ENCODE measurements around the gene GRK2. TPM values are rescaled to one million over a fixed set of nuclear protein-coding genes. Genes with fewer than 3 reads are reported as not detected.

Gene GRK2
- total RNA-seq, 1 donor from 2014 or later = 92.7 TPM

GRCh38 chr11:67250059-67251043, 15.9 kb upstream of the GRK2 start:
- H3K9me3 Mint-ChIP-seq (ENCODE audit: unreplicated experiment) = no peaks in the 10 kb centered on the region
- H3K36me3 Mint-ChIP-seq (ENCODE audit: low read depth, unreplicated experiment) = peaks cover 72% of the 10 kb centered on the region
- no peak for TF ChIP-seq CTCF (IDR thresholded peaks at IDR 0.05; ENCODE audit: unreplicated experiment)
- H3K27me3 Mint-ChIP-seq (ENCODE audit: unreplicated experiment) = peaks cover 6% of the 10 kb centered on the region
- peak overlapping the region; percentile 67 for H3K27ac Mint-ChIP-seq (ENCODE audit: unreplicated experiment)
- H3K4me3 Mint-ChIP-seq (ENCODE audit: unreplicated experiment) = peak overlapping the region; percentile 79
- DNase-seq (ENCODE audit: low spot score) = no peak
- H3K4me1 Mint-ChIP-seq (ENCODE audit: unreplicated experiment) = peaks cover 16% of the 10 kb centered on the region

- no peaks in the 10 kb centered on the region for H3K9me3 Mint-ChIP-seq (ENCODE audit: unreplicated experiment)
- H3K4me3 Mint-ChIP-seq (ENCODE audit: unreplicated experiment) = no peak overlapping the region
- peak overlapping the region; percentile 36 for H3K27ac Mint-ChIP-seq (ENCODE audit: unreplicated experiment)
- peaks cover 73% of the 10 kb centered on the region for H3K36me3 Mint-ChIP-seq (ENCODE audit: low read depth, unreplicated experiment)
- no peak for TF ChIP-seq CTCF (IDR thresholded peaks at IDR 0.05; ENCODE audit: unreplicated experiment)
- DNase-seq (ENCODE audit: low spot score) = no peak
- H3K27me3 Mint-ChIP-seq (ENCODE audit: unreplicated experiment) = peaks cover 6% of the 10 kb centered on the region
- peaks cover 20% of the 10 kb centered on the region for H3K4me1 Mint-ChIP-seq (ENCODE audit: unreplicated experiment)
These were observed 14.4 kb upstream of the GRK2 start for GRCh38 chr11:67251841-67252240.

GRCh38 chr11:67252831-67253239, 13.4 kb upstream of the GRK2 start:
- Mint-ChIP-seq H3K4me3 (ENCODE audit: unreplicated experiment) (peak overlapping the region; percentile 65), H3K4me1 (ENCODE audit: unreplicated experiment) (peaks cover 20% of the 10 kb centered on the region), H3K27ac (ENCODE audit: unreplicated experiment) (no peak overlapping the region), H3K36me3 (ENCODE audit: low read depth, unreplicated experiment) (peaks cover 75% of the 10 kb centered on the region), H3K27me3 (ENCODE audit: unreplicated experiment) (peaks cover 6% of the 10 kb centered on the region), H3K9me3 (ENCODE audit: unreplicated experiment) (no peaks in the 10 kb centered on the region)
- TF ChIP-seq CTCF (IDR thresholded peaks at IDR 0.05; ENCODE audit: unreplicated experiment) = peak; percentile 23
- DNase-seq (ENCODE audit: low spot score) = no peak

GRCh38 chr11:67253872-67254624, 12.2 kb upstream of the GRK2 start:
- Mint-ChIP-seq H3K4me1 (ENCODE audit: unreplicated experiment) (peaks cover 20% of the 10 kb centered on the region), H3K27ac (ENCODE audit: unreplicated experiment) (peak overlapping the region; percentile 11), H3K4me3 (ENCODE audit: unreplicated experiment) (peak overlapping the region; percentile 81), H3K9me3 (ENCODE audit: unreplicated experiment) (no peaks in the 10 kb centered on the region), H3K27me3 (ENCODE audit: unreplicated experiment) (peaks cover 8% of the 10 kb centered on the region), H3K36me3 (ENCODE audit: low read depth, unreplicated experiment) (peaks cover 63% of the 10 kb centered on the region)
- TF ChIP-seq CTCF (IDR thresholded peaks at IDR 0.05; ENCODE audit: unreplicated experiment) = no peak
- DNase-seq (ENCODE audit: low spot score) = no peak

All from endothelial cell (in vitro differentiated cells).